DMS114 treated with DMSO at 0.1 percent for 48 hours (cell line): ENCODE data around the gene MAGI1.
"Not testable (repeated sequence)": the region's sequence is repeated elsewhere in the genome, so short reads cannot be mapped to it uniquely, and the experiment has no call there.

Experiments
- DNase-seq: peaks from one replicate; lab custom pipeline; 2025; ENCODE audit not compliant: unreplicated experiment; lab: John Stamatoyannopoulos, UW

The MAGI1 gene

GRCh38 chr3:65912647-65913046 lies 126.1 kb downstream of the MAGI1 start:
- no peak for DNase-seq

- DNase-seq, result no peak
Measured at GRCh38 chr3:65908588-65908987, 130.1 kb downstream of the MAGI1 start.

- DNase-seq, result no peak
Measured at GRCh38 chr3:65907232-65908130, 131.2 kb downstream of the MAGI1 start.

GRCh38 chr3:65905771-65906170 lies 132.9 kb downstream of the MAGI1 start:
- no peak for DNase-seq

- DNase-seq, result no peak
Measured at GRCh38 chr3:65904016-65904415, 134.7 kb downstream of the MAGI1 start.

GRCh38 chr3:65902304-65902793 lies 136.4 kb downstream of the MAGI1 start:
- no peak for DNase-seq

- no peak for DNase-seq
Measured at GRCh38 chr3:65901226-65901625, 137.5 kb downstream of the MAGI1 start.

GRCh38 chr3:65899226-65899625 lies 139.5 kb downstream of the MAGI1 start:
- DNase-seq, result no peak

- no peak for DNase-seq
Measured at GRCh38 chr3:65897766-65898165, 141.0 kb downstream of the MAGI1 start.

GRCh38 chr3:65896321-65896720 lies 142.4 kb downstream of the MAGI1 start:
- no peak for DNase-seq

- DNase-seq, result no peak
Measured at GRCh38 chr3:65894679-65895453, 143.9 kb downstream of the MAGI1 start.

- DNase-seq, result no peak
Measured at GRCh38 chr3:65894126-65894525, 144.6 kb downstream of the MAGI1 start.

- no peak for DNase-seq
Measured at GRCh38 chr3:65893631-65894030, 145.1 kb downstream of the MAGI1 start.

GRCh38 chr3:65891477-65891876 lies 147.2 kb downstream of the MAGI1 start:
- DNase-seq, result not testable (repeated sequence)

GRCh38 chr3:65890328-65890727 lies 148.4 kb downstream of the MAGI1 start:
- DNase-seq, result no peak

GRCh38 chr3:65889707-65890099 lies 149.0 kb downstream of the MAGI1 start:
- DNase-seq, result no peak

- no peak for DNase-seq
Measured at GRCh38 chr3:65888980-65889706, 149.6 kb downstream of the MAGI1 start.

- no peak for DNase-seq
Measured at GRCh38 chr3:65888196-65888595, 150.5 kb downstream of the MAGI1 start.

- no peak for DNase-seq
Measured at GRCh38 chr3:65886391-65886790, 152.3 kb downstream of the MAGI1 start.

GRCh38 chr3:65884071-65884470 lies 154.6 kb downstream of the MAGI1 start:
- DNase-seq, result no peak

GRCh38 chr3:65883613-65884012 lies 155.1 kb downstream of the MAGI1 start:
- DNase-seq, result no peak
